ENCODE measurements around the gene TMEM184A.

DNA sequence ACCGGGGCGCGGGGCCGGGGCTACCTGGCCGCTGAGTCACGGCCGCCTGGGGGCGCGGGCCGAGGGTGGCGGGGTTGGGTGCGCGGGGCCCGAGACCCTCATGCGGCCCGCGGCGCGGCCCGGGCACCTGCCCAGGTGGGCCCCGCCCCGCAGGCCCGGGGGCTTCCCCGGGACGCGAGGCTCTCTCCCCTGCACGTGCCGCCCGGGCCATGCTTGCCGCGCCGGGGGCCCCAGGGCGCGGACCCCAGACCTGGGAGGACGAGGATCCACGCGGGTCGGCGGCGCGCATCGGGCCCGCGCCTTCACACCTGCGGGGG lies 25.1 kb downstream of the TMEM184A start:
- TF ChIP-seq, protein P1, sequence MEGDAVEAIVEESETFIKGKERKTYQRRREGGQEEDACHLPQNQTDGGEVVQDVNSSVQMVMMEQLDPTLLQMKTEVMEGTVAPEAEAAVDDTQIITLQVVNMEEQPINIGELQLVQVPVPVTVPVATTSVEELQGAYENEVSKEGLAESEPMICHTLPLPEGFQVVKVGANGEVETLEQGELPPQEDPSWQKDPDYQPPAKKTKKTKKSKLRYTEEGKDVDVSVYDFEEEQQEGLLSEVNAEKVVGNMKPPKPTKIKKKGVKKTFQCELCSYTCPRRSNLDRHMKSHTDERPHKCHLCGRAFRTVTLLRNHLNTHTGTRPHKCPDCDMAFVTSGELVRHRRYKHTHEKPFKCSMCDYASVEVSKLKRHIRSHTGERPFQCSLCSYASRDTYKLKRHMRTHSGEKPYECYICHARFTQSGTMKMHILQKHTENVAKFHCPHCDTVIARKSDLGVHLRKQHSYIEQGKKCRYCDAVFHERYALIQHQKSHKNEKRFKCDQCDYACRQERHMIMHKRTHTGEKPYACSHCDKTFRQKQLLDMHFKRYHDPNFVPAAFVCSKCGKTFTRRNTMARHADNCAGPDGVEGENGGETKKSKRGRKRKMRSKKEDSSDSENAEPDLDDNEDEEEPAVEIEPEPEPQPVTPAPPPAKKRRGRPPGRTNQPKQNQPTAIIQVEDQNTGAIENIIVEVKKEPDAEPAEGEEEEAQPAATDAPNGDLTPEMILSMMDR (IDR thresholded peaks at IDR 0.05) = no peak
- no peak for TF ChIP-seq POLR2A (IDR thresholded peaks at IDR 0.05)

Measured in thyroid gland (tissue), 4 donors.